HG03521 (cell line): ENCODE data around the gene FREY1.
A peak's percentile ranks its signal among the peaks of the same experiment; 100 is the strongest.

Experiments
- ATAC-seq: cut with Tn5 transposase; IDR thresholded peaks from one replicate; pipeline ENCODE4 v1.9.1; 2021; ENCODE audit warnings: mild to moderate bottlenecking, moderate library complexity; ENCODE audit not compliant: unreplicated experiment

FREY1 gene

DNA sequence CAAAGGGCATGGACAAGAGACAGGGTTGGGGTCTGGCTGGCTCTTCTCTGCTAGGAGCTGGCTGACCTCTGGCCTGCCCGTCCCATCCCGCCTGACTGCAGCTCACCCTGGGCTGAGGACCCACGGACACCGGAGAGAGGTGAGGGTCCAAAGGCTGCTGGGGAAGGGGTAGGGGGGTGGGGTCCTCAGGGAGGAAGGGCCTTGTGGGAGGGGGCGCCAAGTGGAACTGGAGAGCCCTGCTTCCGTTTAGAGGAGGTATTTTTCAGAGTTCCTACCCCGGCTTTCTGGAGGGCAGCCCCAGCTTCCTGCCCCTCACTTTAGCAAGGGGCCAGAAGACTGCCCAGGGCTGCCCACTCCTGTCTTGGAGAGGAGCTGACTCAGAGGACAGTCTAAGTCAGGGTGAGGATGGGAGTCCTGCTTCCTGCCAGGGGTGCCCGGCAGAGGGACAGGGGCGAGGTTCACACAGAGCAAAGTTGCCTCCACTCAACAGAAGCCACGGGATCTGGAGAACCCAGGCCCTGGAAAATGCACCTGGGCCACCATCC is 22.5 kb upstream of the FREY1 start:
- no peak for ATAC-seq

DNA sequence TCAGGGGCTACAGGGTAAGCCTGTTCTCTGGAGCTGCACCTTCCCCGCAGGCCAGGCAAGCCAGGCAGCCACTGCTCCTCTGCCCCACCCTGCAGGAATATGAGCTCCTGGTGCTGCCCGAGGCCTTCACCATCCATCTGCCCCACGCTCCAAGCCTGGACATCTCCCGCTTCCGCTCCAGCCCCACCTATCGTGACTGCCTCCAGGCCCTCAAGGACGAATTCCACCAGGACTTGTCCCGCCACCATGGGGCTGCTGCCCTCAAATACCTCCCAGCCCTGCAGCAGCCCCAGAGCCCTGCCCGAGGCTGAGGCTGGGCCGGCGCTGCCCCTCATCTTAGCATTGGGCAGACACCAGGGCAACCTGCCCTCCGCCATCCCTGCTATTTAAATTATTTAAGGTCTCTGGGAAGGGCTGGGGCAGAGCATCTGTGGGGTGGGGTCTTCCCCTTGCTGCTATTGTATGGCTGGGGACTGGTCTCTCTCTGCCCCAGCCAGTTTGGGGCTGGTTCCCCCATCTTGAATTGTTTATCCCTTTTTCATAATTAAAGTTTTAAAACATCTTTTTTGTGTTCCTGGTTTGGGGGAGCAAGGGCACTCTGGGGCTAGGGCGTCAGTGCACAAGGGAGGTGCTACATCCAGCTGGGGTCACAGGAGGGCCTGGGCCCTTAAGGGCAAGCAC is 21.6 kb upstream of the FREY1 start:
- no peak for ATAC-seq

DNA sequence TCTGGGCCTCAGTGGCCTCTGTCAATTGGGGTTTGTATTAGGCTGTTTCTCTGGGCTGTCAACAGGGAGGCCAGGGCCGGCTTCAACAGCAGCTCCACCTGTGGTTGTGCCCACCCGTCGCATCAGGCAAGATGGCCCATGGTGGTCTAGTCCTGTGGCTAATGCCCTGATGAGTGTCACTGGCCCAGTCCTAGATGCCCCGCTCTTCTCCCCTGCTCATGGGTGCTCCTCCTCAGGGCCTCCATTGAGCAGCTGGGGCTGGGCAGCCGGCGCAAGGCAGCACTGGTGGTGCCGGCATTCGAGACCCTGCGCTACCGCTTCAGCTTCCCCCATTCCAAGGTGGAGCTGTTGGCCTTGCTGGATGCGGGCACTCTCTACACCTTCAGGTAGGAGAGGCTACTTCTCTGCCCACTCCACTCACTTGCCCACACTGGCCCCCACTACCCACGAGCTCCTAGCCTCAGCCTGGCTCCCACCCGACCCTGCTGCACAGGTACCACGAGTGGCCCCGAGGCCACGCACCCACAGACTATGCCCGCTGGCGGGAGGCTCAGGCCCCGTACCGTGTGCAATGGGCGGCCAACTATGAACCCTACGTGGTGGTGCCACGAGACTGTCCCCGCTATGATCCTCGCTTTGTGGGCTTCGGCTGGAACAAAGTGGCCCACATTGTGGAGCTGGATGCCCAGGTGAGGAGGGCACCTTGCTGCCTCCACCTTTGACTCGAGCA is 20.8 kb upstream of the FREY1 start:
- ATAC-seq: no peak

DNA sequence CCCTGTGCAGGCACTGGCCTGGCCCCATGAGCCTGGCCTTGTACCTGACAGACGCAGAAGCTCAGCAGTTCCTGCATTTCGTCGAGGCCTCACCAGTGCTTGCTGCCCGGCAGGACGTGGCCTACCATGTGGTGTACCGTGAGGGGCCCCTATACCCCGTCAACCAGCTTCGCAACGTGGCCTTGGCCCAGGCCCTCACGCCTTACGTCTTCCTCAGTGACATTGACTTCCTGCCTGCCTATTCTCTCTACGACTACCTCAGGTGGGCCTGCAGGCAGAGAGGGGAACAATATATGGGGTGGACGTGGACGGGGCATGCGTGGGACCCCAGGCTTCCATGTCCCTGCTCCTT is 20.2 kb upstream of the FREY1 start:
- no peak for ATAC-seq

DNA sequence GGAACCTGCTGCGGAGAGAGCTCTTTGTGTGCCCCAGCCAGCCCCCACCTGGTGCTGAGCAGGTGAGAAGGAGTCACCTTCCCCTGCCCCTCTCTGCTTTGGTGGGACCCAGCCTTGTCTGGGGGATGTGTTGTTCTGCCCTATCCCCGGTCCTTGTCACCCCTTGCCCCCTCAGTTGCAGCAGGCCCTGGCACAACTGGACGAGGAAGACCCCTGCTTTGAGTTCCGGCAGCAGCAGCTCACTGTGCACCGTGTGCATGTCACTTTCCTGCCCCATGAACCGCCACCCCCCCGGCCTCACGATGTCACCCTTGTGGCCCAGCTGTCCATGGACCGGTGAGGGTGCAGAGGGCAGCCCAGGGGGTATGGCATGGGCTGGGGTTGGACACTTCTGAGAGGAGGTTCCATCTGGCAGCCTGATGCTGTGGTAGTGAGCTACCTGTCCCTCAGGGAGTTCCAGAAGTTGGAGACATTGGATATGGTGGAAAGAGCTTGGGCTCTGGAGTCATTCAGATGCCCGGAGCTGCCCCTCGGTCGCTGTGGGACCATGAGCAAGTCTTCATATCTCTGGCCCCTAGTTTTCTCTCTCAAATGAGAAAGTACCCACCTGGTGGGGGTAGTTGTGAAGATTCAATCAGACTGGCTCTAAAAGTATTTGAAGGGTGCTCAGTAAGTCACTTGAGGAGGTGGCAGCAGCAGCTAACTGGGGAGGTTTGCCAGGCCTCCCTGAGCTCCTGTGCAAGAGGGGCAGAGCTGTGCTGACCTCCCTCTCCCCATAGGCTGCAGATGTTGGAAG is 19.7 kb upstream of the FREY1 start:
- no peak for ATAC-seq

DNA sequence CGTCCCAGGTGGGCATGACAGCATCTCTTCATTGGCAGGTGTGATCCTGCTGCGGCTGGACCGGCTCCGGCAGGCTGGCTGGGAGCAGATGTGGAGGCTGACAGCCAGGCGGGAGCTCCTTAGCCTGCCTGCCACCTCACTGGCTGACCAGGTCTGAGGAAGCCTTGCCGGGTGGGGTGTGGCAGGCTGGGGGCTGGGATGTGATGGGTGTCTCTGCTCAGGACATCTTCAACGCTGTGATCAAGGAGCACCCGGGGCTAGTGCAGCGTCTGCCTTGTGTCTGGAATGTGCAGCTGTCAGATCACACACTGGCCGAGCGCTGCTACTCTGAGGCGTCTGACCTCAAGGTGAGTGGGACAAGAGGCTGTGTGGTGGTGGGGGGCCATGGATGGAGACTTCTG is 18.9 kb upstream of the FREY1 start:
- ATAC-seq: no peak

DNA sequence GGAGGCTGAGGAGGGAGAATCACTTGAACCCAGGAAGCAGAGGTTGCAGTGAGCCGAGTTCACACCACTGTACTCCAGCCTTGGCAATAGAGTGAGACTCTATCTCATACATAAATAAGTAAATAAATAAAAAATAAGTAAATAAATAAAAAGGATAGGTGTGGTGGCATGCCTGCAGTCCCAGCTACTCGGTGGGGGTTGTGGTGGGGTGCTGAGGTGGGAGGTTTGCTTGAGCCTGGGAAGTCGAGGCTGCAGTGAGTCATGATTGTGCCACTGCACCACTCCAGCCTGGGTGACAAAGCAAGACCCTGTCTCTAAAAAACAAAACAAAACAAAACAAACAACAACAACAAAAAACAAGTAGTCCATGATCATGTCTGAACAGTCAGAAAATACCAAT is 18.5 kb upstream of the FREY1 start:
- no peak for ATAC-seq

DNA sequence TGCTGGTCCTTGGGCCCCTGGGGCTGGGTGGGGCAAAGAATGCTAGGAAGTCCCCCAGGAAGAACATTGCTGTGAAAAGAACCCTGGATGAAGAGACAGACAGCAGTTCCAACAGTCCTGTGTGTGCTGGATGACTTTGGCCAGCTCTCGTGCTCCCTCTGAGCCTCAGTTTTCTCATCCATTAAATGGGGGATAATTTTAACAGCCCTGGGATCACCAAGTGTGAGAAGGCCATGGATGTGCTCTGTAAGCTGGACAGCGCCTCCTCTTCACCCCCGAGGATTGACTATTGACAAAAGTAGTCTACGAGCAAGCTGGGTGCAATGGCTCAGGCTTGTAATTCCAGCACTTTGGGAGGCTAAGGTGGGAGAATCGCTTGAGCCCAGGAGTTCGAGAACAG is 17.9 kb upstream of the FREY1 start:
- no peak for ATAC-seq

DNA sequence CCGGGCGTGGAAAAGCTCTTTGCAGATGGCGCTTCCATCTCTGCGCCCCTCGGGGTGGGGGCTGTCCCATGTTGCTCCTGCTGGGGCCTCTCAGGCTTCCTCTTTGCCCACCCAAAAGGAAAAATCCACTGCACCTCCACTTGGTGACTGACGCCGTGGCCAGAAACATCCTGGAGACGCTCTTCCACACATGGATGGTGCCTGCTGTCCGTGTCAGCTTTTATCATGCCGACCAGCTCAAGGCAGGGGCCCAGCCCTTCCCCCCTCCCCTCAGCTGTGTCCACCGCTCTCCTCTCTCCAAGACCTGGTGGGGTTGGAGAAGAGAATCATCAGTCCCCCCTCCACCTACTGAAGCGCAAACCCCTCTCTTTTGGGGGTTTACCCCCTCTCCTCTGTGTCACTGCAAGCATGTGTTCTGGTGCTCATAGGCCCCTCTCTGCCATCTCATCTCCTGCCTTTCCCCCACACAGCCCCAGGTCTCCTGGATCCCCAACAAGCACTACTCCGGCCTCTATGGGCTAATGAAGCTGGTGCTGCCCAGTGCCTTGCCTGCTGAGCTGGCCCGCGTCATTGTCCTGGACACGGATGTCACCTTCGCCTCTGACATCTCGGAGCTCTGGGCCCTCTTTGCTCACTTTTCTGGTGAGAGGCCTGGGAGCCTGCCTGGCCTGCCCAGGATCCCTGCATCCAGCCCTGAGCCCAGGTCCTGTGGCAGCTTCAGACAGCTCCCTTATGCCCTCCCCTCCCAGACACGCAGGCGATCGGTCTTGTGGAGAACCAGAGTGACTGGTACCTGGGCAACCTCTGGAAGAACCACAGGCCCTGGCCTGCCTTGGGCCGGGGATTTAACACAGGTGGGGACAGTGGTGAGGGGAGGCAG is 17.2 kb upstream of the FREY1 start:
- ATAC-seq: no peak

DNA sequence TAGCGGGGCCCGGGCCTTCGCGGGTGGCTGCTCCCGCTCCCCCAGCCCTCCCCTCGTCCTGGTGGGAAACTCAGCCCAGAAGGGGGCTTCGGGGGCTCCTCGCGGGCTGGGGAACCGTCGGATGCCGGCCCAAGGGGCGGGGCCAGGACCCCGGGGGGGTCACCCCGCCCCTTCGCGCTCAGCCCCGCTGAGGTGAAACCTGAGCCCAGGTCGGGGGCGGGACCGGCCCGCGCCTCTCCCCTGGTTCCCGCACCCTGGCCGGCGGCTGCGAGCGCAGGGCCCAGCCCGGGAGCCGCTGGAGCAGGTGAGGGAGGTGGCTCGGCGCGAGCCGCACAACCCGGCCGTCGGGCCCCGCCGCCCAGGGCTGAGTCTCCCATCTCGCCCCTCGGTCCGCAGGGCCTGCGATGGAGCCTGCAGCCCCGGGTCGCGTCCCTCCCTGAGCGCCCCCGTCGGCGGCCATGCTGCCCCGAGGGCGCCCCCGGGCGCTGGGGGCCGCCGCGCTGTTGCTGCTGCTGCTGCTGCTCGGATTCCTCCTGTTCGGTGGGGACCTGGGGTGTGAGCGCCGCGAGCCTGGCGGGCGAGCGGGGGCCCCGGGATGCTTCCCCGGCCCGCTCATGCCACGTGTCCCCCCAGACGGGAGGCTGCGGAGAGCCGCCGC is 15.5 kb upstream of the FREY1 start, which contains the start of gene LARGE2:
Gene LARGE2 (plus strand): TSS at position 232 of the 658 bp plus-strand sequence. CDS start 227 bp downstream, at position 459.
- ATAC-seq: no peak

DNA sequence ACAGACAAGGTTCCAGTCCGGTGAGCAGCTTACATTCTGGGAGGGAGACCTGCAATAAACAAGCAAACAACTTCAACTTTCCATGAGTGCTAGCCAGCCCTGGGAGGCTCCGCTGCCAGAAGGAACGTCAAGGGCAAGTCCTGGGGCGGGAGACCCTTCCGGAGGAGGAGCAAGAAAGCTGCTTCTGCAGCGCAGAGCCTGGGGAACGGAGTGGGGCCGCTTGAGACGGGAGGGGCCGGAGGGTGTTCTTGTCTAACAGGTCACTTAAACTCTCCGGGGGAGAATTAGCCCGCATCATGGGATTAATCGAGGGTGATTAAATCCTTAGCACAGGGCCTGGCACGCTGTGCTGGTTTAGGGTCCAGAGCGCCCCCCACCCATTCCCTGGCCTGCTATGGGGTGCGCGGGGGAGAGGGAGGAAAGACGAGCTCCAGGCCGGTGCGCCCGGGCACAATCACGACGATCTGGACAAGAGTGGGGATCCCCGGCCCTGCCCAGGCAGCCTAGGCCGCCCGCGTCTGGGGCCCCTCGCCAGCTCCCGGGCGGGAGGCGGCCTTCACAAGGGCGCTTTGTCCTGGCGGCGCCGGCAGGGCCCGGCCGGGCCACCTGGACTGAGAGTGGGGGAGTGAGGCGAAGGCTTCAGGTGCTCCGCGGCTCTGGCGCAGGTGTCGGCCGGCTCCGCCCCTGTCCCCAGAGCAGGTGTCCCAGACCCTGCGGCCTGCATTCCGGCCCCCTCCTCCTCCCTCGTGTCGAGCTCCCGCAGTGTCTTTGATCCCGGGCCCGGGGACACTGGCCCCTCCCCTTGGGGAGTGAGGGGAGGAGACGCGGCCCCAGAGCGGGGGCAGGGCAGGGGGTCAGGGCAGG is 14.7 kb upstream of the FREY1 start:
- ATAC-seq: no peak

DNA sequence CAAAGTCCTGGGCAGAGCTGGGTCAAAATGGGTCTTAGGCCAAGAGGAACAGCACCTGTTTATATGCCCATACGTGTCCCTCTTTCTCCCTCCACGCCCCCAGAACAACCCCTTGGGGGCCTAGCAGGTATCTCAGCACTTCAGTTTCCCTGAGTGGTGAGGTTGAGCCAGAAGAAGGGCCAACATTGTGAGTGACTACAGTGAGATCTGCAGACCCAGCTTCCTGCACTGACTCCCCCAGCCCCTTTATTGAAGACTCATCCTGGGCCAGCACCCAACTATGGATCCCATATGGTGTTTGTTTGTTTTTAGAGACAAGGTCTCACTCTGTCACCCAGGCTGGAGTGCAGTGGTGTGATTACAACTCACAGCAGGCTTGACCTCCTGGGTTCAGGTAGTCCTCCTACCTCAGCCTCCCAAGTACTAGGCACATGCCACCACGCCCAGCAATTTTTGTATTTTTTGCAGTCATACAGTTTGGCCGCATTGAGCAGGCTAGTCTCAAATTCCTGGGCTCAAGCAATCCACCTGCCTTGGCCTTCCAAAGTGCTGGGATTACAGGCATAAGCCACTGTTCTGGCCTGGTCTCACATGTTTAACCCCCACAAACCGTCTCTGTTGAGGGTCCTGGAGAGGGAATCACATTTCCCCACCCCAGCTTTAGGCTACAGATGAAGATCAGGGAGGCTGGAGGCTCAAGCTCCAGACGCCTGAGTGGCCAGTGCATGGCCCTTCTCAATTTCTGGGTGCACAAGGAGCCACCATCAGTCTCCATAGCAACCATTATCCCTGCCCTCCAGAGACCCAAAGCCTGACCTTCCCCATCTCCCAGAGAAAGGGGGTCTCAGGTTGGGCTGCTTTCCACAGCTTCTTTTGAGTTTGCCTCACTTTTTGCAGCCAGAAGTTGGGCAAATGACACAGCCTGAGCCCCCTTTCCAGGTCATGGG is 13.7 kb upstream of the FREY1 start:
- ATAC-seq: no peak

DNA sequence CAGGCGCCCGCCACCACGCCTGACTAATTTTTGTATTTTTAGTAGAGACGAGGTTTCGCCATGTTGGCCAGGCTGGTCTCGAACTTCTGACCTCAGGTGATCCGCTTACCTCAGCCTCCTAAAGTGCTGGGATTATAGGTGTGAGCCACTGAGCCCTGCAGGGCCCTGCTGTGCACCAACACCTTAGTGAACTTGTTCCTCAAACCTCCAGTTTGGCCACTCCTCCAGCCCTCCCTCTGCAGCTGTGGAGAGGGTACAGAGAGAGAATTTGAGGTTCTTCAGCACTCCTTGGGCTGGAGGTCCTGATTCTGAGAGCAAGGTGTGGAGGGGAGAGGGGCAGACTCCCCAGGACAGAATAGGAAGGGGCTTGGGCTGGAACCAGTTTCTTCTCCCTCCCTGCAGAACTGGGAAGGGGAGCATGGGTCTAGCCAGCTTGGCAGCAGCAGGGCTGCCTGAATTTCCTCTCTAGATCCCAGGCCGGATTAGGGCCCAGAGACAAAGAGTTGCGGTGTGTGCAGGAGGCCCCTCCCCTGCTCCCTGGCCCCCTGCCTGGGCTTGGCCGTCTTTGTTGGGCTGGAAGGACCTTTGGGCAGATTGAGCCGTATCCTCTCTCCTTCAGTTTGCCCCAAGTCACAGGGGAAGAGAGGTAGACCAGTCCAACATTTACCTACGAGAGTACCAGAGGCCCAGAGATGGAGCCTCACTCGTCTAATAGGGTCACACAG is 12.9 kb upstream of the FREY1 start:
- no peak for ATAC-seq

DNA sequence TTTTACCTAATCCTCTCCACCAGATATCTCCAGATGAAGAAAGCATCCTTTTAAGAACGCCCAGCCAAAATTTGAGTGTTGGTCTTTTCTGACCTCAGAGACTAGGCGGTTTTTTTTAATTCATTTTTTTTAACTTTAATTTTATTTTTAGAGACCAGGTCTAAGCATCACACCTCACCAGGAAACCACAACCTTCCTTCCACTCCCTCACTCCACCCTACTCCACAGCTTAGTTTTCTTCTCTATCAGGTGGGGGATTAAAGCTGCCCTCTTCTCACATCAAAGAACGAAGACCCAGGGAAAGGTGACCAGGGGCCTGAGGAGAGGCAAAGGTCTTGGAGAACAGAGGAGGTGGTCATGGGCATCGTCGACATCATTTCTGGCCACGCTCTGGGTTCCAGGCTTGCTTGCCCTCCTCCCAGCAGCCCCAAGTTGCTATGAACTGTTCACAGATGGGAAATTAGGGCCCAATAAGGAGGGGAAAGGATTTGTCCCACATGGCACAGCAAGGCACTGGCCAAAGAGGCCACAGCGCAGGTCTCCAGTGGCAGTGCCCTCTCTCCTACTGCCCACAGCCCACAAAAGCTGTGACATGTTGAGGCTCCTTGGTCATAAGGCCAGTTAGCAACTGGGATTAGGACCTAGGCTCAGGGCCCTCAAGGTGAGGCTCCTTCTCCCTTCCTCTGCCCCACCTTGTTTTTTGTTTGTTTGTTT is 12.0 kb upstream of the FREY1 start:
- ATAC-seq: no peak

DNA sequence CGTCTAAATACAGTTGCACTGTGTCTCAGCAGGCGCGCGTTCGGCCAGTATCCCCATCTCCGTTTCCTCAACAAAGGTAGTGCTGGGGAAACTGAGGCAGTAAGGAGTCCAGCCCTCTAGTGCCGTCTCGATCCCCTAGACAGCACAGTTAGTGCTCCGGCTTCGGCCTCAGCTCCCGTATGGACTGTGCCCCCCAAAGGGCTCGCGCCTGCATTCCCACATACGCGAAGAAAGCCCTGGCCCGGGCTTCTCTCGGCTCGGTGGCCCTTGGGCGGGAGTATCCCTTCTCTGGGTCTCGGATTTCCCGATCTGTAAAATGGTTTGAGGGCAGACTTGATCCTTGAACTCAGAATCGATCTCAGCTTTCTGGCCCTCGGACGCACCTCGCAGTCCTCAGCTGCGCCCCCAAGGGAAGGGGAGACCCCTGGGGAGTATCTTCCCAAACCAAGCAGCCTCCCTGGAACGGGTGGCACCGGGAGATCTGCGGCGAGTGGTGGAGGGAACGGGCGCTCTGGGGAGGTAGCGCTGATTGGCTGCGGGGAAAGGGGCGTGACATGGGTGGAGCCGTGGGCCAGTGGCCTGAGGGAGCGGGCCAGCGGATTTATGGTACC is 11.4 kb upstream of the FREY1 start:
- ATAC-seq: peak; percentile 24

DNA sequence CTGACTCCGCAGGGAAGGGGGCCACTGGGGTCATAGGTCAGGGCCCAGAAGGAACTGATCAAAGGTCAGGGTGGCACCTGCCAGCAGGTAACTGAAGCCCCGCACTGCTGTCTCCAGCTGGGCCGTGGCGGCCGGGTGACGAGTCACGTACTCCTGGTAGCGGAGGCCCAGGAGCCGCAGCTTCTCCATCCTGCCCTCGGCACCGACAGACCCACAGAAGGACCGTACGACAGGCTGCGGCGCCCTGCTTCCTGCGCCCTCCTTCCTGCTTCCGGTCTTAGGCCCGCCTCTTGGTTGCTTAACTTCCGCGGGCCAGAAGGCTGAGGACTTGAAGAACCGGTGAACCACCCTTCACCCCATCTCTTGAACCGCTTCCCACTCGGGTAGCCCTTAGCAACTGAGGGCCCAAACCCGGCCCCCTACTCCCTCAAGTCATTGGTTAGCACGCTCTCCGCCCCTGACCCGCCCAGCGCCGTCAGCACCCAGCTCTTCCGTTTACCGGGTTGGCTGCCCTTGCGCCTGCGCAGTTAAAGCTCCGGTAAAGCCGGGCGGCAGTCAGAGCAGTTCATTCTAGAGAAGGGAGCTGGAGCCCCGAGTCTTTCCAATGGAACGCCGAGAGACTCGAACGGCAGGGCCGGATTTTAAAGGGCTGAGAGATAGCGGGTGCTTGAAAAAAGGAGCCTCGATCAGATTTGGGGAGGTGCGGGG is 10.7 kb upstream of the FREY1 start, which contains the start of gene PEX16:
Gene PEX16 (minus strand): TSS at position 255 of the 708 bp plus-strand sequence. CDS start 66 bp downstream, at position 189.
- peak; percentile 91 for ATAC-seq
